ENCODE data around the gene S100A4.
"Not testable (repeated sequence)": the region's sequence is repeated elsewhere in the genome, so short reads cannot be mapped to it uniquely, and the experiment has no call there.

The S100A4 gene

GRCh38 chr1:153566414-153567371, 21.1 kb upstream of the S100A4 start:
- DNase-seq = peak; percentile 86

- DNase-seq = peak; percentile 55
Observed at GRCh38 chr1:153565529-153566374, 20.1 kb upstream of the S100A4 start, which contains the start of gene S100A2. S100A2 (minus strand) TSS chr1:153565844; CDS start chr1:153563877, 1,967 bp downstream.

- no peak for DNase-seq
Observed at GRCh38 chr1:153563991-153564390, 18.4 kb upstream of the S100A4 start.

GRCh38 chr1:153563483-153563901, 17.9 kb upstream of the S100A4 start:
- DNase-seq = no peak

GRCh38 chr1:153562021-153562420, 16.4 kb upstream of the S100A4 start:
- not testable (repeated sequence) for DNase-seq

GRCh38 chr1:153561466-153561985, 15.9 kb upstream of the S100A4 start:
- DNase-seq = no peak

GRCh38 chr1:153560771-153561465, 15.3 kb upstream of the S100A4 start:
- no peak for DNase-seq

- DNase-seq = no peak
Observed at GRCh38 chr1:153560241-153560640, 14.6 kb upstream of the S100A4 start.

- DNase-seq = no peak
Observed at GRCh38 chr1:153557877-153558276, 12.3 kb upstream of the S100A4 start.

GRCh38 chr1:153556348-153556747, 10.7 kb upstream of the S100A4 start:
- no peak for DNase-seq

GRCh38 chr1:153553830-153554541, 8.4 kb upstream of the S100A4 start:
- no peak for DNase-seq

- DNase-seq = no peak
Observed at GRCh38 chr1:153553096-153553495, 7.5 kb upstream of the S100A4 start.

- DNase-seq = no peak
Observed at GRCh38 chr1:153552335-153552734, 6.7 kb upstream of the S100A4 start.

GRCh38 chr1:153550827-153551500, 5.4 kb upstream of the S100A4 start:
- no peak for DNase-seq

GRCh38 chr1:153550398-153550758, 4.8 kb upstream of the S100A4 start:
- no peak for DNase-seq

GRCh38 chr1:153549741-153550397, 4.3 kb upstream of the S100A4 start:
- DNase-seq = no peak

- DNase-seq = no peak
Observed at GRCh38 chr1:153548722-153549688, 3.4 kb upstream of the S100A4 start, which contains the start of gene S100A3. S100A3 (minus strand) TSS chr1:153549258; CDS start chr1:153548485, 773 bp downstream.

- DNase-seq = no peak
Observed at GRCh38 chr1:153547560-153548551, 2.2 kb upstream of the S100A4 start.
